ENCODE measurements around the gene GATA1.

Gene GATA1

GRCh38 chrX:48785186-48785539 lies 1.2 kb upstream of the GATA1 start:
- in situ Hi-C loops (cut with HindIII; ENCODE audit: low pct_ligation_motif_present, low sequenced_read_pairs) = no loop called here
- Histone ChIP-seq H3K36me3 (replicated peaks) (no peaks in the 10 kb centered on the region), H3K27me3 (replicated peaks) (no peaks in the 10 kb centered on the region), H3K27ac (no peak overlapping the region), H3K4me3 (ENCODE audit: low read depth, low read length) (no peak overlapping the region)
- TF ChIP-seq, protein P1, sequence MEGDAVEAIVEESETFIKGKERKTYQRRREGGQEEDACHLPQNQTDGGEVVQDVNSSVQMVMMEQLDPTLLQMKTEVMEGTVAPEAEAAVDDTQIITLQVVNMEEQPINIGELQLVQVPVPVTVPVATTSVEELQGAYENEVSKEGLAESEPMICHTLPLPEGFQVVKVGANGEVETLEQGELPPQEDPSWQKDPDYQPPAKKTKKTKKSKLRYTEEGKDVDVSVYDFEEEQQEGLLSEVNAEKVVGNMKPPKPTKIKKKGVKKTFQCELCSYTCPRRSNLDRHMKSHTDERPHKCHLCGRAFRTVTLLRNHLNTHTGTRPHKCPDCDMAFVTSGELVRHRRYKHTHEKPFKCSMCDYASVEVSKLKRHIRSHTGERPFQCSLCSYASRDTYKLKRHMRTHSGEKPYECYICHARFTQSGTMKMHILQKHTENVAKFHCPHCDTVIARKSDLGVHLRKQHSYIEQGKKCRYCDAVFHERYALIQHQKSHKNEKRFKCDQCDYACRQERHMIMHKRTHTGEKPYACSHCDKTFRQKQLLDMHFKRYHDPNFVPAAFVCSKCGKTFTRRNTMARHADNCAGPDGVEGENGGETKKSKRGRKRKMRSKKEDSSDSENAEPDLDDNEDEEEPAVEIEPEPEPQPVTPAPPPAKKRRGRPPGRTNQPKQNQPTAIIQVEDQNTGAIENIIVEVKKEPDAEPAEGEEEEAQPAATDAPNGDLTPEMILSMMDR (IDR thresholded peaks at IDR 0.05; ENCODE audit: low read depth, low read length, missing control alignments) = no peak
- DNase-seq = no peak

DNA sequence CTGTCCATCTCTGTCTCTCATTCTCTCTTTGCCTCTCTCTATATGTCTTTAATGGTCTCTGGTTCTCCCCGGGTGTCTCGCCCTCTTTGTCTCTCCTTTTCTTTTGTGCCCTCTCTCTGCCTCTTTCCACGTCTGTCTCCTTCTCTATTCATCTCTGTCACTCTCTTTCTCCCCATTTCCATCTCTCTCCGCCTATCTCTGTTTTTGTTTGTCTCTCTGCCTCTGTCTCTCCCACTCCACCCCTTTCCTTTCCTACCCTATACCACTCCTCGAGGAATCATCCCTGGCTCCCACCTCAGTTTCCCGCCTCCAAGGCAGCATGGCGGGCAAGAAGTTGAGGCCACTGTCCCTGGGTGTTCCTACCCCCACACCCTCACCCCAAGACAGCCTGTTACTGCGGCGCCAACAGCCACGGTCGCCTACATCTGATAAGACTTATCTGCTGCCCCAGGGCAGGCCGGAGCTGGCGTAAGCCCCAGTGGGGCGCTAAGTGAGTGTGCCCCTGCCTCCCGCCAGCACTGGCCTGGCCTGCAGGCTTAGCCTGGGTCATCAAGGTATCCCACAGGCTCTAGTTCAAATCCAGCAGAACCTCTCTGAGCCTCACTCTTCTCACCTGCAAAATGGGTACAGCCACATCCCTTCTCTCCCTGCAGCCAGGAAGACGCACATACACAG lies 713 bp upstream of the GATA1 start:
- in situ Hi-C loops (cut with HindIII; ENCODE audit: low pct_ligation_motif_present, low sequenced_read_pairs) = no loop called here
- TF ChIP-seq, protein P1 (IDR thresholded peaks at IDR 0.05; ENCODE audit: low read depth, low read length, missing control alignments) = no peak
- Histone ChIP-seq H3K27ac (no peak overlapping the region), H3K4me3 (ENCODE audit: low read depth, low read length) (no peak overlapping the region), H3K27me3 (replicated peaks) (no peaks in the 10 kb centered on the region), H3K36me3 (replicated peaks) (no peaks in the 10 kb centered on the region)
- no peak for DNase-seq

GRCh38 chrX:48786825-48787504 lies 575 bp downstream of the GATA1 start:
- Histone ChIP-seq H3K27me3 (replicated peaks) (no peaks in the 10 kb centered on the region), H3K4me3 (ENCODE audit: low read depth, low read length) (no peak overlapping the region), H3K27ac (no peak overlapping the region), H3K36me3 (replicated peaks) (no peaks in the 10 kb centered on the region)
- TF ChIP-seq, protein P1 (IDR thresholded peaks at IDR 0.05; ENCODE audit: low read depth, low read length, missing control alignments) = no peak
- in situ Hi-C loops (cut with HindIII; ENCODE audit: low pct_ligation_motif_present, low sequenced_read_pairs) = no loop called here
- DNase-seq = no peak

- in situ Hi-C loops (cut with HindIII; ENCODE audit: low pct_ligation_motif_present, low sequenced_read_pairs) = no loop called here
- Histone ChIP-seq H3K4me3 (ENCODE audit: low read depth, low read length) (no peak overlapping the region), H3K27me3 (replicated peaks) (no peaks in the 10 kb centered on the region), H3K27ac (no peak overlapping the region), H3K36me3 (replicated peaks) (no peaks in the 10 kb centered on the region)
- no peak for DNase-seq
- TF ChIP-seq, protein P1 (IDR thresholded peaks at IDR 0.05; ENCODE audit: low read depth, low read length, missing control alignments) = no peak
These were observed 1.4 kb downstream of the GATA1 start for GRCh38 chrX:48787505-48788443.

- H3K27me3 ChIP-seq (replicated peaks) = no peaks in the 10 kb centered on the region
- no peaks in the 10 kb centered on the region for H3K36me3 ChIP-seq (replicated peaks)
- no peak overlapping the region for H3K27ac ChIP-seq
- no peak overlapping the region for H3K4me3 ChIP-seq (ENCODE audit: low read depth, low read length)
- TF ChIP-seq, protein P1 (IDR thresholded peaks at IDR 0.05; ENCODE audit: low read depth, low read length, missing control alignments) = no peak
- no peak for DNase-seq
- in situ Hi-C loops (cut with HindIII; ENCODE audit: low pct_ligation_motif_present, low sequenced_read_pairs) = no loop called here
These were observed 3.2 kb downstream of the GATA1 start for GRCh38 chrX:48789366-48790220.
